Measurements from ENCODE around the gene MAPK4. TPM values are rescaled to one million over a fixed set of nuclear protein-coding genes. Genes with fewer than 3 reads are reported as not detected.

The MAPK4 gene
- total RNA-seq, 6 experiments from 2014 or later, result not detected

DNA sequence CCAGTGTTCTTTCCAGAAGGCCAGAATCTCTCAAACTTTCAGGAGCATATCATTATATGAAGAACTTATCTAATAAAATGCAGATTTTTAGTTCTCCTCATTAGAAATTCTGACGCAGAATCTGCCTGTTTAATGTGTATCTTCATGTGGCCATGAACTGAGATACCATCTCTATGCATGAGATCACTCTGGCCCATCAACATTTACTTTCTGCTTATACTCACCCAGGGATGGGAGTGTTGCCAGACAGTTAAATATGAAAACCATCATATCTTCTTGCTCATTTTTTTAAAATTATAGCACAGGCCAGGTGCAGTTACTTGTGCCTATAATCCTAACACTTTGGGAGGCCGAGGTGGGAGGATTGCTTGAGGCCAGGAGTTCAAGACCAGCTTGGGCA is 60.4 kb downstream of the MAPK4 start:
- DNase-seq, result no peak
- Mint-ChIP-seq H3K36me3 (ENCODE audit: low read depth) (no peaks in the 10 kb centered on the region), H3K4me3 (no peak overlapping the region), H3K4me1 (ENCODE audit: low read depth) (no peaks in the 10 kb centered on the region), H3K9me3 (peaks cover 13% of the 10 kb centered on the region), H3K27me3 (ENCODE audit: insufficient read depth) (peaks cover 3% of the 10 kb centered on the region), H3K27ac (no peak overlapping the region)
- TF ChIP-seq, protein P1, sequence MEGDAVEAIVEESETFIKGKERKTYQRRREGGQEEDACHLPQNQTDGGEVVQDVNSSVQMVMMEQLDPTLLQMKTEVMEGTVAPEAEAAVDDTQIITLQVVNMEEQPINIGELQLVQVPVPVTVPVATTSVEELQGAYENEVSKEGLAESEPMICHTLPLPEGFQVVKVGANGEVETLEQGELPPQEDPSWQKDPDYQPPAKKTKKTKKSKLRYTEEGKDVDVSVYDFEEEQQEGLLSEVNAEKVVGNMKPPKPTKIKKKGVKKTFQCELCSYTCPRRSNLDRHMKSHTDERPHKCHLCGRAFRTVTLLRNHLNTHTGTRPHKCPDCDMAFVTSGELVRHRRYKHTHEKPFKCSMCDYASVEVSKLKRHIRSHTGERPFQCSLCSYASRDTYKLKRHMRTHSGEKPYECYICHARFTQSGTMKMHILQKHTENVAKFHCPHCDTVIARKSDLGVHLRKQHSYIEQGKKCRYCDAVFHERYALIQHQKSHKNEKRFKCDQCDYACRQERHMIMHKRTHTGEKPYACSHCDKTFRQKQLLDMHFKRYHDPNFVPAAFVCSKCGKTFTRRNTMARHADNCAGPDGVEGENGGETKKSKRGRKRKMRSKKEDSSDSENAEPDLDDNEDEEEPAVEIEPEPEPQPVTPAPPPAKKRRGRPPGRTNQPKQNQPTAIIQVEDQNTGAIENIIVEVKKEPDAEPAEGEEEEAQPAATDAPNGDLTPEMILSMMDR (IDR thresholded peaks at IDR 0.05), result no peak

DNA sequence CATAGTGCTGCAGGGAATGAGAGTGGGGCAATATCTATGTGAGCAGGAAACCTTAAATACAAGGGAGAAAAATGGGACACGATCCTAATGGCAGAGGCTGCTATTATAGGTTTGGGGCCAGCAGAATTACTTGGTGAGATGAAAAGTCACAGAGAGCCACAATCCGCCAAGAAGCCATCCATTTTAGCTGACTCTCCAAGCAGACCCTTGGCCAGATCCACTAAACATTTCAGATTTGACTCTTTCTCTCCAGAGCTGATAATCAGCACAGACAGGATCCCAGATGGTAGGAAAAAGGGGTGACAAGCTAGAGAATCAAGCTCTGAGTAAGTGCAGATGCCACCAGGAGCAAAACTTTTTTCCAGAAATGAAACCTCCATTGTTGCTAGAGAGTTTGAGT is 61.5 kb downstream of the MAPK4 start:
- peaks cover 3% of the 10 kb centered on the region for H3K27me3 Mint-ChIP-seq (ENCODE audit: insufficient read depth)

DNA sequence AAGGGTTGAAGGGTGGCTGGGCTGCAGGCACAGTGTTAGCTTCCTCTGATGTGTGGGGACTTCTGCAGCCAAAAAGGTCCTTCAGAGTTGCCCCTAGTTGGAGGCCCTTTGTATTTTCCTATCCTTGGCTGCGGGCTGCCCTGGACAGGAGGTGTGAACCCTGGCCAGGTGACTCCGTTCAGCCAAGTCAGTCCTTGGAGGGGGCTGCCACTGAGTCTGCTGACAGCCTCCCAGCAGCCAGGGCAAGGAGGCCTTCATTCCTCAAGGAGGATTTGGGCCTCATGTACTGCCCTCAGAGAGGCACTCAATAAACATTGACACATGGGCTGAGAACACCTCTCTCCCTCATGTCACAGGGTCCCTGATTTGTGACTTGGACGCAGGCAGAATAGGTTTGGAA is 62.4 kb downstream of the MAPK4 start:
- no peak overlapping the region for H3K27ac Mint-ChIP-seq
- H3K9me3 Mint-ChIP-seq, result peaks cover 20% of the 10 kb centered on the region
- H3K27me3 Mint-ChIP-seq (ENCODE audit: insufficient read depth), result peaks cover 4% of the 10 kb centered on the region
- TF ChIP-seq, protein P1 (IDR thresholded peaks at IDR 0.05), result no peak
- no peaks in the 10 kb centered on the region for H3K4me1 Mint-ChIP-seq (ENCODE audit: low read depth)
- H3K36me3 Mint-ChIP-seq (ENCODE audit: low read depth), result no peaks in the 10 kb centered on the region
- no peak for DNase-seq
- no peak overlapping the region for H3K4me3 Mint-ChIP-seq

More for the DNA sequence above, 61.5 kb downstream of the MAPK4 start:
- TF ChIP-seq, protein P1 (IDR thresholded peaks at IDR 0.05), result no peak
- Mint-ChIP-seq H3K4me3 (no peak overlapping the region), H3K9me3 (peaks cover 20% of the 10 kb centered on the region), H3K27ac (no peak overlapping the region), H3K4me1 (ENCODE audit: low read depth) (no peaks in the 10 kb centered on the region), H3K36me3 (ENCODE audit: low read depth) (no peaks in the 10 kb centered on the region)
- no peak for DNase-seq

DNA sequence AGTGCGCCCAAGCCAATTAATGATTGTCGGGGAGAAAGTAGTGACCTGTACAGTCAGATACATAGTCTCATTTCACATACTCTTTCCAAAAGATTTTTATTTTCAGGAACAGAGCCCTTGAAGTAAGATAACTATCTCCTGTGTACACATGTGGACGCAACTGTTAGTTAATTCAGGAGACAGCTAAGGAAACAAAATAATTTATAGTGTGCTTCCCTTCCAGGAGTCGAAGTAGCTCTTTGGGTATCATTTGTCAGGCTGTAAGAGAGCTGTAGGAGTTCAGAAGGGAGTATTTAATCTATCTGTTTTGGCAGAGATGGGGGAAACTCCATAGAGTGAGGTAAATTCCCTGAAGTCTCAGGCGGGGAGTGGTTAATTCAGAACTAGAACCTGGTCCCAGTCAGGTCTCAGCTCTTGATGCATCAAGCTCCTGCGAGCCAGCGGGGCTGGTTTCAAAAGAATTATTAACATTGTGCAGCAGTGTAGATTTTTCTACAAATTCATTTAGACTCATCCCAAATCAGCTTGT is 63.0 kb downstream of the MAPK4 start:
- H3K4me1 Mint-ChIP-seq (ENCODE audit: low read depth), result no peaks in the 10 kb centered on the region
- H3K27ac Mint-ChIP-seq, result no peak overlapping the region
- H3K4me3 Mint-ChIP-seq, result no peak overlapping the region
- TF ChIP-seq, protein P1 (IDR thresholded peaks at IDR 0.05), result no peak
- H3K36me3 Mint-ChIP-seq (ENCODE audit: low read depth), result no peaks in the 10 kb centered on the region
- H3K27me3 Mint-ChIP-seq (ENCODE audit: insufficient read depth), result peaks cover 5% of the 10 kb centered on the region
- no peak for DNase-seq
- H3K9me3 Mint-ChIP-seq, result peaks cover 20% of the 10 kb centered on the region

DNA sequence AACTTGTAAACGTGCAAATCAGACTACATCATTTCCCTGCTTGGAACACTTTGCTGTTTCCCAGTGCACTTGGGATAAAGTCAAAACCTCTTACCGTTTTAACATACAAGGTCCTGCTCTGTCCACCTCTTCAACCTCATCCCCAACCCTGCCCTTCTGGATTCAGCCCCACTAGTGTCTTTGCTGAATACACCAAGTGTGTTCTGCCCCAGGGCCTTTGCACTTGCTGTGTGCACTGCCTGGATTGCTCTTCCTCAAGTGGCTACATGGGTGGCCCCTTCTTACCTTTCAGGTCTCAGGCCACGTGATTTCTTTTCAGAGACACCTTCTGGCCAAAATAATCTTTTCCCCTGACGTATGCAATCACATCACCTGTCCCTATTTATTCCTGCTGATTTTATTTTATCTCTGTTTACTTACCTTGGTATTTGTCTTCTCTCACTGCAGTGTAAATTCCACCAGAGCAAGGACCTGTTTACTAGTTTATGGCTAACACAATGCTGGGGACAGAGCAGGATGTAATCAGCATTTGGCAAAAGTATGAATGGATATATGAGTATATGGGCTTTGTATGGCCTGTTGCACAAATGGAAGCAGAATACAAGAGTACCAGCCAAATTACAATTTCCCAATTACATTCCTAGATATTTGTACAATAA is 63.9 kb downstream of the MAPK4 start:
- peaks cover 5% of the 10 kb centered on the region for H3K27me3 Mint-ChIP-seq (ENCODE audit: insufficient read depth)

More for the DNA sequence above, 63.9 kb downstream of the MAPK4 start:
- DNase-seq, result no peak
- TF ChIP-seq, protein P1 (IDR thresholded peaks at IDR 0.05), result no peak
- no peaks in the 10 kb centered on the region for H3K36me3 Mint-ChIP-seq (ENCODE audit: low read depth)
- no peak overlapping the region for H3K4me3 Mint-ChIP-seq
- H3K9me3 Mint-ChIP-seq, result peaks cover 21% of the 10 kb centered on the region
- no peak overlapping the region for H3K27ac Mint-ChIP-seq
- no peaks in the 10 kb centered on the region for H3K4me1 Mint-ChIP-seq (ENCODE audit: low read depth)

All from HFFc6 (cell line).